ENCODE measurements around the gene TNNT3. TPM values are rescaled to one million over a fixed set of nuclear protein-coding genes. Genes with fewer than 3 reads are reported as not detected.

TNNT3 gene
- total and polyA plus RNA-seq, 8 donors, result 1.7 to 4.4 (median 2.5) TPM

- no peaks in the 10 kb centered on the region for H3K36me3 ChIP-seq
- H3K27ac ChIP-seq, result no peak overlapping the region
- H3K9me3 ChIP-seq, result no peaks in the 10 kb centered on the region
- TF ChIP-seq, protein P1, sequence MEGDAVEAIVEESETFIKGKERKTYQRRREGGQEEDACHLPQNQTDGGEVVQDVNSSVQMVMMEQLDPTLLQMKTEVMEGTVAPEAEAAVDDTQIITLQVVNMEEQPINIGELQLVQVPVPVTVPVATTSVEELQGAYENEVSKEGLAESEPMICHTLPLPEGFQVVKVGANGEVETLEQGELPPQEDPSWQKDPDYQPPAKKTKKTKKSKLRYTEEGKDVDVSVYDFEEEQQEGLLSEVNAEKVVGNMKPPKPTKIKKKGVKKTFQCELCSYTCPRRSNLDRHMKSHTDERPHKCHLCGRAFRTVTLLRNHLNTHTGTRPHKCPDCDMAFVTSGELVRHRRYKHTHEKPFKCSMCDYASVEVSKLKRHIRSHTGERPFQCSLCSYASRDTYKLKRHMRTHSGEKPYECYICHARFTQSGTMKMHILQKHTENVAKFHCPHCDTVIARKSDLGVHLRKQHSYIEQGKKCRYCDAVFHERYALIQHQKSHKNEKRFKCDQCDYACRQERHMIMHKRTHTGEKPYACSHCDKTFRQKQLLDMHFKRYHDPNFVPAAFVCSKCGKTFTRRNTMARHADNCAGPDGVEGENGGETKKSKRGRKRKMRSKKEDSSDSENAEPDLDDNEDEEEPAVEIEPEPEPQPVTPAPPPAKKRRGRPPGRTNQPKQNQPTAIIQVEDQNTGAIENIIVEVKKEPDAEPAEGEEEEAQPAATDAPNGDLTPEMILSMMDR (IDR thresholded peaks at IDR 0.05), result no peak
- intact Hi-C loops (cut with DNase I), result no loop called here
- DNase-seq, result no peak
- no peaks in the 10 kb centered on the region for H3K4me1 ChIP-seq
- H3K27me3 ChIP-seq, result no peaks in the 10 kb centered on the region
- no peak overlapping the region for H3K4me3 ChIP-seq
- ATAC-seq, result no peak
These were observed 55.7 kb downstream of the TNNT3 start for GRCh38 chr11:1975185-1975584.

DNA sequence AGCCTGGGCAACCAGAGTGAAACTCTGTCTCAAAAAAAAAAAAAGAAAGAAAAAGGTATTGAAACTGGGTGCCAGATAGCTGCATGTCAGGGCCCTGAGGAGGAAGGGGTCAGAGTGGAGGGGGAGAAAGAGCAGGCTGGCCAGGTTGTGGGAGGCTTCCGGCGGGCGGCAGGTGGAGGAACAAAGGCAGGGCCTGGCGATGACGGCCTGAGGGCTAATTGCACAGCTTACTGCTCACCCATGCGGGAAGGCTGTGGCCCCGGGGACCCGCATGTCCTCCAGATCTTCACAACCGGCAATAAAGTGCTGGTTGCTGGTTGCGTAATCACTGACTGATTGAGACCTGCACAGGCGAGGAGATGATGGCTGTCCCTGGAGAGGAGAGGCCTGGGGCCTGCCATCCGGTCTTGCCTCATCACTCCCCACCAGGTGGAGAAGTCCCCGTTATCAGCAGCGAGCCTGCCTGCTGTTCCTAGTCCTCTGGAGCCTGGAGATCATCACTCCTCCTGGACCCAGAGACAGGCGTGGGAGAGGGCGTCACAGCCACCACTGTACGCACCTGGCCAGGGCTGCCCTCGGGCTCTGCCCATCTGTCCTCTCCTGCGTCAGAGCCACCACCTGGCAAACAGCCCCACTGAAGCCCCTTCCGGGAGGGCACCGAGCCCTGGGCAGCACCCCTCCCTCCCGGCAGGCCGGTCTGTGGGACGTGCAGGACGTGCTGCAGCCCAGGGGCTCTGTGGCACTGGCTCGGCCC lies 59.4 kb downstream of the TNNT3 start:
- intact Hi-C loops (cut with DNase I), result no loop called here
- Histone ChIP-seq H3K4me1 (no peaks in the 10 kb centered on the region), H3K36me3 (no peaks in the 10 kb centered on the region), H3K9me3 (no peaks in the 10 kb centered on the region), H3K27me3 (no peaks in the 10 kb centered on the region), H3K27ac (no peak overlapping the region), H3K4me3 (no peak overlapping the region)
- ATAC-seq (peak; percentile 19), DNase-seq (peak in 1 of 4 donors; percentile 23)
- TF ChIP-seq, protein P1 (IDR thresholded peaks at IDR 0.05), result no peak

GRCh38 chr11:1979607-1980006 lies 60.1 kb downstream of the TNNT3 start:
- Histone ChIP-seq H3K4me3 (no peak overlapping the region), H3K9me3 (no peaks in the 10 kb centered on the region), H3K27me3 (no peaks in the 10 kb centered on the region), H3K4me1 (no peaks in the 10 kb centered on the region), H3K36me3 (no peaks in the 10 kb centered on the region), H3K27ac (no peak overlapping the region)
- DNase-seq, result peak in 1 of 4 donors; percentile 27
- ATAC-seq, result no peak
- TF ChIP-seq, protein P1 (IDR thresholded peaks at IDR 0.05), result no peak
- intact Hi-C loops (cut with DNase I), result no loop called here

DNA sequence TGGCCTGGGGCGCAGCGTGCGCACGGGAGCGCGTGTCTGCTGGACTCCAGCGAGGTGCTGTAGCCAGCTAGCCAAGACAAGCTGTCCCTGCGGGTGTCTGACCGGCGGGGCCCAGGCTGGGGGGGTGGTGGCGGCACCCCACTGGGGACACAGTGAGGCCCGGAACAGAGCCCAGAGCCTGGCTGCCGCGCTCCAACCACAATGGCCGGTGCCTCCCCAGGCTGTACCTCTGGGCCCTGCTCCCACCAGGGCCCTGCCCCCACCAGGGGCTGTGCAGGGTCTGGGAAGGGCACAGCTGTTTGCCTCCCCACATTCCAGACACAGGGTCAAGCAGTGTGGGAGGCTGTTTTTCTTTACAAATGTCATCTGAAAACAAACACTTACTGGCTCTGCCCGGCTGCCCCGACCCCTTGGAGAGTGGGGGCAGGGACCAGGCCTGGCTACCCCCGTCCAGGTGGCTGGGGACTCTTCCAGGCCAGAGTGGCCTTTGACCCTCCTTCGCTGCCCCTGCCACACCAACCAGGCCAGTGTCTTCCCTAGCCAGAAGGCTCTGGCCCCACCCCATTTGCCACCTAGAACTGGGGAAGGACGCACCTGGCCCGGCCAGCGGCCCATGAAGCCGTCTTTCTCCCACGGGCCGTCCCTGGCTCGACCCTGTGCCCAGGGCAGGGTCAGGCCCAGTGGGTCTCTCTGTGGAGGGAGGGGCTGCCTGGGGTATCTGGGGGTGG lies 63.5 kb downstream of the TNNT3 start:
- H3K27me3 ChIP-seq, result no peaks in the 10 kb centered on the region
- DNase-seq (no peak), ATAC-seq (no peak)
- no peaks in the 10 kb centered on the region for H3K4me1 ChIP-seq
- no peak overlapping the region for H3K4me3 ChIP-seq
- TF ChIP-seq, protein P1 (IDR thresholded peaks at IDR 0.05), result no peak
- H3K27ac ChIP-seq, result no peak overlapping the region
- H3K9me3 ChIP-seq, result no peaks in the 10 kb centered on the region
- intact Hi-C loops (cut with DNase I), result no loop called here
- H3K36me3 ChIP-seq, result no peaks in the 10 kb centered on the region

- TF ChIP-seq, protein P1 (IDR thresholded peaks at IDR 0.05), result no peak
- Histone ChIP-seq H3K36me3 (no peaks in the 10 kb centered on the region), H3K9me3 (no peaks in the 10 kb centered on the region), H3K27ac (no peak overlapping the region), H3K27me3 (no peaks in the 10 kb centered on the region), H3K4me1 (no peaks in the 10 kb centered on the region), H3K4me3 (no peak overlapping the region)
- peak in 2 of 4 donors; percentile 15 to 22 for DNase-seq
- intact Hi-C loops (cut with DNase I), result no loop called here
- no peak for ATAC-seq
These were observed 64.1 kb downstream of the TNNT3 start for GRCh38 chr11:1983601-1983961.

All from left lung (tissue), 10 donors.